Measurements from ENCODE around the gene NEK6. TPM values are rescaled to one million over a fixed set of nuclear protein-coding genes. Genes with fewer than 3 reads are reported as not detected.

The NEK6 gene
- 24.9 TPM for total RNA-seq

GRCh38 chr9:124257844-124258606 lies at the start of gene NEK6:
Gene NEK6 (plus strand): TSS chr9:124257949. CDS start chr9:124301965, 44,016 bp downstream.
- no peak for DNase-seq (ENCODE audit: low spot score)

- no peak for DNase-seq (ENCODE audit: low spot score)
These were observed 49.2 kb upstream of the NEK6 start for GRCh38 chr9:124208571-124208970.

- no peak for DNase-seq (ENCODE audit: low spot score)
These were observed 48.5 kb upstream of the NEK6 start for GRCh38 chr9:124209279-124209678.

DNA sequence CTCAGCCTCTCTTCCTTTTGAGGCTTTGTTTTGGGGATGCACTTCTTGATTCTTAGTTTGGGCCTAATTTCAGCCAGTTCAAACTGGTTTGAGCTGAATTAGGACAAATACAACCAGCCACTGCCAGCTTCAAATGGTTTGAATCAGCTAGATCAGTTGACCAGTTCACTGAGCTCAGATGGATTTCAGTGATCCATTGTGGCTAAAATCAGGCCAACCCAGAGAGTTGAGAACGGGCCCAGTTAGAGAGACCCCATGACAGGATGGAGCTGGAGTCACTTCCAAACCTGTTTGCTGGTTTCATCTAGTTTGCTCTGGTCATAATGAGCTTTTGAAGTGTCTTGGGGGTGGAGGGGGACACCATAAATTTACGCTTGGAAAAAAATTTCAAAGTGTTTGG lies 48.0 kb upstream of the NEK6 start:
- no peak for DNase-seq (ENCODE audit: low spot score)

- no peak for DNase-seq (ENCODE audit: low spot score)
These were observed 47.1 kb upstream of the NEK6 start for GRCh38 chr9:124210697-124211096.

- no peak for DNase-seq (ENCODE audit: low spot score)
These were observed 45.2 kb upstream of the NEK6 start for GRCh38 chr9:124212381-124213050.

DNA sequence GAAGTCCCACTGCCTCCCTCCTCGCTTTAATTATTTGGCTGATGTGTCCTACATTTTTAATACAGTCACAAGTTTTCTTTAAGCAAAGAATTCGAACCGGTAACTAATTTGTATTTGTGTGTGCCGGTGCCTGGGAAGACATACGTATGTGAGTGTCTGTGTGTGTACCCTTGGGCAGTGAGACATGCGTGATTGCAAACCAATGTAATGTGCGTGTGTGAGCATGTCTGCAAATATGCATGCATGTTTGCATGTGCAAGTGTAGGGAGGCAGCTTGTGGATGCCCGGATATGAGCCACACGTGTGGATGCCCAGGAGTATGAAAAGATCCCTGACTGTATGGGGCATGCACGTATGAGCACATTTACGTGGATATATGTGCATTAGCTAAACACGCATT lies 44.4 kb upstream of the NEK6 start:
- DNase-seq (ENCODE audit: low spot score): no peak

GRCh38 chr9:124214116-124214515 lies 43.6 kb upstream of the NEK6 start:
- DNase-seq (ENCODE audit: low spot score): no peak

DNA sequence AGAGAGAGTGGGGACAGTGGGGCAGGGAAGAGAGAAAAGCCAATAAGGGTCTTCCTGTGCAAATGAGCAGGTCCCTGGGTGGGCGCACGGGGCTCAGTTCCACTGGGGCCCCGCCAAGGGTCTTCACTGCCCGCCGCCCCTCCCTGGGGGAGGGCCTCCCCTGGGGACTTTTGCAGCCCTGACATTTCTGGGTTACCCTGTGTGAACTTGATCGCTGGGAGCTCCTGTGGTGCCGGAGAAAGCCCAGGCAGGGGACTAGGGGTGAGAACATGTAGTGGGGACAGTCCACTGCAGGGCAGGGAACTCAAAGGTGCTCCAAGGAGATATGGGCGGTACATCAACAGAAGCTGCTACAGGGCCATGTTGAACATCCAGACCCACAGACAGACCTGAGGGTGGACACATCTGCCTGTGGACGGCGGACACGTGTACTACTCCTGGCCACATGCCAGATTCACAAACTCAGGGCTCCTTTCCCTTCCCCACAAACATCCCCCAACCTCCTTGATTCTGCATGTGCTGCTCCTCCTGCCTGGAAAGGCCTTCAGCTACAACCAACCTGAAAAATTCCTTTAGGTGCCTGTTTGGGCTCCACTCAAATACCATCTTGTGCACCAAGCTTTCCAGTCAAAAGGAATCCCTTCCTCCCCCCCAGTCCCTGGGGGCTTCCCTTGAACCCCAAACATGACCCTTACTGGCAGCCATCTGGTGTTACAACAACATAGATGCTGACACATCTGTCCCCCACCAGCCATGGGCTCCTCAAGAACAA lies 43.0 kb upstream of the NEK6 start:
- no peak for DNase-seq (ENCODE audit: low spot score)

DNA sequence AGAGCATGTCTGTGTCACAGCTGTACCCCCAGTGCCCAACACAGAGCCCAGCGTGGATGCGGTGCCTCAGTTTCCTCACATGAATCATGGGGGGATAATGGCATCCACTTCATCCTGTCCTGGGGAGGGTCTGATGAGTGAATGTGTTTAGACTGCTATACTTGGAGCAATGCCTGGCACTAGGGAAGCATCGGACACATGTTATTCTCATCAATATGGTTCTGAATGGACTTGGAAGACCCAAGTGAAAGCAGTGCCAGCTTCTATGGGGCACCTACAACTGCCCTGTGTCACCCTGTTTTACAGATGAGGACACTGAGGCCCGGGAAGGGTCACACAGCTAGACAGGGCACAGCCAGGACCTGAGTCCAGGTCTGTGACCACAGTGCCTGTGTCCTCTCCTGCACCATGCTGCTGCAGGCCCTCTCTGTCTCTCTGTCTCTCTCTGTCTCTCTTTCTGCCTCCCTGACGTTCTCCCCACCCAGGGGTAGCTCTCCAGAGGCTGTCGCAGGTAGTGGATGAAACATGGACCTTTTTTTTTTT lies 42.3 kb upstream of the NEK6 start:
- DNase-seq (ENCODE audit: low spot score): no peak

DNA sequence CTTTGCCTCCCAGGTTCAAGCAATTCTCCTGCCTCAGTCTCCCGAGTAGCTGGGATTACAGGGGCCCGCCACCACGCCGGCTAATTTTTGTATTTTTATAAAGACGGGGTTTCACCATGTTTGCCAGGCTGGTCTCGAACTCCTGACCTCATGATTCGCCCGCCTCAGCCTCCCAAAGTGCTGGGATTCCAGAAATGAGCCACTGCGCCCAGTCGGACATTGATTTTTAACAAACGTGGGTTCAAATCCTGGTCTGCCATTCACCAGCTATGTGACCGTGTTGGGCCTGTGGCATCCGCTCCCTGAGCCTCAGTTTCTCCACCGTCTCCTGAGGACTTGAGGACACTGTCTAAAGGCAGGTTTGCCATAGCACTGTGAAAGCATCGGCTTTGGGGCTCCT lies 41.8 kb upstream of the NEK6 start:
- no peak for DNase-seq (ENCODE audit: low spot score)

DNA sequence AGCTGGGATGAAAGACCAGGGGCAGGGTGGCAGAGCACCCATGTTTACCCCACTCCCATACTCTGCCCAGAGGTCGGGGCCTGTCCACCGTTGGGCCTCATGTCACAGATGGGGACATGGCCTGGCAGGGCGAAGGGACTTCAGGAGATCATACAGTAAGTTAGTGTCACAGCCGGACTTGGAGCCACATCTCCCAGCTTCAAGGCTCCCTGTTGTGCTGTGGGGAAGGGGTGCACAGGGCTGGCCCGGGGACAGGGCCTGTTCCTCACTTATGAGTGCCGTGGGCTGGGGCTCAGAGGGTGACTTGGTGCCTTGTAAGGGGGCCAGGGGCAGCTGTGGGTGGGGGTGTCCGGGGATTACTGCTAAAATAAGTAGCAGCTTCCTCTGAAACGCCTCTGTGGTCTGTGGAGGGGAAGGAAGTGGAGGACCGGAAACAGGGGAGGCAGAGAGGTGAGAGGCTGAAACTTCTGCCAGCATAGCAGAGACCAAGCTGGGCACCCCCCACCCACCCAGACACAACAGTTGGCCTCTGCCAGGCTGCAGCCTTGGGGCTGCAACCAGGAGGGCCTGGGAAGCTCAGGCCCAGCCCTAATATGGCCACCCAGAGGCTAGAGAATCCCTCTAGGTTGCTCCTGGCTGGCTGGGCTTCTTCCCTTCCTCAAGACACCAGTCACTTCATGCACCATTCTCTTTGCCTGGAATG lies 41.1 kb upstream of the NEK6 start:
- no peak for DNase-seq (ENCODE audit: low spot score)

DNA sequence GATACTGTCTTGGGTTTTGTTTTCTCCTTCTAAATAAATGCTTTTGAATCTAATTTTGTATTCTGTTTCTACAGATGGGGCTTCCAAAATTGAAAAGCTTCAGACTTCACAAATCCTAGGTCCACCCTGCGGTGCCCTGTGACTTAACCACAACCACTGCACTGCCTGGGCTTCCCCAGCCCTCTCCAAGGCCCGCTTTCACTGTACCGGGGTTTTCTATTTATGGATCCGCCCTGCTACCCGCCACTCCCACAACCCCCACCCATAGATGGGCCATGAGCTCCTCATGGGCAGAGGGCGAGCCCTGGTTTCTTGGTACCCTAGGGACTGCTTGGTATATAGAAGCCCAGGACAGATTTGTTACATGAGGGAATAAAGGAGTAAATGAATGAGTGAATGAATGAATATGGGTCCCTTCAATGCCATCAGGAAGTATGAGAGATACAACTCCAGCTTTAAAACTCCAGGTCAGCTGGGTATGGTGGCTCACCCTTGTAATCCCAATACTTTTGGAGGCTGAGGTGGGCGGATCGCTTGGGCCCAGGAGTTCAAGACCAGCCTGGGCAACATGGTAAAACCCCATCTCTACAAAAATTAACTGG lies 39.8 kb upstream of the NEK6 start:
- DNase-seq (ENCODE audit: low spot score): no peak

- no peak for DNase-seq (ENCODE audit: low spot score)
These were observed 39.2 kb upstream of the NEK6 start for GRCh38 chr9:124218438-124218982.

GRCh38 chr9:124218987-124219461 lies 38.7 kb upstream of the NEK6 start:
- DNase-seq (ENCODE audit: low spot score): no peak

- no peak for DNase-seq (ENCODE audit: low spot score)
These were observed 36.8 kb upstream of the NEK6 start for GRCh38 chr9:124220946-124221451.

DNA sequence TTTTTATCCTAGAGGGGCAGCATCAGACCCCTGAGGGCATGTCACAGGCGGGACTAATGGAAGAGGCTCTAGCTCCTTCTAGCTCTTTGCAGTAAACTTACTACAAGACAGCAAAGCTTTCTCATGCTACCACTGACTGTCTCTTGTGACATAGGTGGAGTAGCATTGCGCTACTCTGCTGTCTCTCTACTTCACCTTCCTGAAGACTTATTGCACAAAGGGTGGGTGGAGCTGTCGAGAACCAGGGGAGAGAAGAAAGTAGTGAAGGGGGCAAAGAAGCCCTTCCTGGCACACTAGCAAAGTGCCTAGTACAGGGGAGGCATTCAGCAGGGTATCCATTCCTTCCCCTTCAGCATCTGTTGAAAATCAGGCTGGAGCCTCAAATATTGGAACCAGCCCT lies 36.1 kb upstream of the NEK6 start:
- DNase-seq (ENCODE audit: low spot score): no peak

- no peak for DNase-seq (ENCODE audit: low spot score)
These were observed 35.6 kb upstream of the NEK6 start for GRCh38 chr9:124222109-124222508.

DNA sequence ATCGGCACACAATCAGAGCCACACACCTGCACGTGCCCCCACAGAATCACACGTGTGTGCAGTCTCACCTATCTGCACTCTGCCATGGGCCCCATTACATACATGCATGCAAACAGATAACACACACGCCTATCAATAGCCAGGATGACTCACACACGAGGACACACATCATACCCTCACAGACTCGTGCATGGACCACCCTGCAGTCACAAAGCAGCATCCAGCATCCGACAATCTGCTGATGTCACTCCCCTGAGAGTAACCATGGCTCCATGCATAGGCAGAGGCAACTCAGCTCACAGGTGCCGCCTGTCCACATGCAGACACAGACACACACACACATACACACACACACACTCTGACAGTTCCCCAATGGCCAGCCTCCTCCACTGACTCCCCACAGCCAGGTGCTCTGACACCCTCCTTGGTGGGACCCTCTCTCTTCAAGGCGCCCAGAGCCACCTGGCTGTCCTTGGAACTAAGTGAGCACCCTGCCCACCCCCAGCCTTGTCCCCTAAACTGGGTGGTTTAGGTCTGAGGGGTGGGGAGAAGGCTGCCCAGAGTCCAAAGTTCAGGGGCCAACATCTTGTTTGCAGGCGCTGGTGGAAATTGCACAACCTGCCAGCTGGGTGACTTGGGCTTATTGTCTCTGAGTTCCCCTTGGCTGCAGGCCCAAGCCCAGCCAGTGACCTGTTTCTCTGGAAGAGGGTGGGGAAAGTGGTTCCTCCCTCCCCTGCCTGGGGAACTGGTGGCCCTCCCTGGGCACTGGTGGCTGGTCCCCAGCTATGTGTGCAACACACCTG lies 34.6 kb upstream of the NEK6 start:
- DNase-seq (ENCODE audit: low spot score): no peak

DNA sequence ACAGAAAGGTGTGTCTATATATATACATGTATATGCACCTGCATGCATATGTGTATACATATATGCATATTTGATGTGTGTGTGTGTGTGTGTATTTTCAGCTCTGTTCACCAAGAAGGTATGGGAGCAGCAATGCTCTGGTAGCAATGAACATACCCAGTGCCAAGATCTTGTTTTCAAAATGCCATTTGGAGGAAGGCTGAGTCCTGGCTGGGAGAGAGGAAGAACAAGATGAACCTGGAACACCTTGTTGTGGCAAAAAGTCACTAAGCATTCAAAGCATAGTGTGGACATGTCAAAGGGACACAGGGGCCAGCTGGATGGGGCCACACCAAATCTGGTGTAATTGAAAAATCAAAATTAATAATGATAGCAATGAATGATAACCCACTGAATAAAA lies 31.8 kb upstream of the NEK6 start:
- DNase-seq (ENCODE audit: low spot score): no peak

All from ureter (tissue), 1 donor.